GM10847 (cell line): ENCODE results near the gene FMNL2.

ENCODE experiments used
- POLR2A ChIP-seq: IDR thresholded peaks from 2 replicates; pipeline ENCODE4 v1.6.1; 2011; ENCODE audit not compliant: insufficient read length; ENCODE audit errors: extremely low read depth

FMNL2 gene

DNA sequence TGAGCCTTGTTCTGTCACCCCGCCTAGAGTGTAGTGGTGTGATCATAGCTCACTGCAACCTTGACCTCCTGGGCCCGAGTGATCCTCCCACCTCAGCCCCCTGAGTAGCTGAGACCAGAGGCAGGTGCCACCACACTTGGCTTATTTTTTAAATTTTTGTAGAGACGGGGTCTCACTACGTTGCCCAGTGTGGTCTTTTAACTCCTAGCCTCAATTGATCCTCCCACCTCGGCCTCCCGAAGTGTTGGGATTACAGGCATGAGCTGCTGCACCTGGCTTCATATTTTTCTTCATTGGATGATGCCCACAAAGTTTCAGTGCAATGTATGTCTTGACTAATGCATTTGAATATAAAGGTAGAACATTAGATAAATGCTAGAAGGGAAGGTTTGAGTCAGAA lies 120.8 kb downstream of the FMNL2 start:
- no peak for TF ChIP-seq POLR2A

DNA sequence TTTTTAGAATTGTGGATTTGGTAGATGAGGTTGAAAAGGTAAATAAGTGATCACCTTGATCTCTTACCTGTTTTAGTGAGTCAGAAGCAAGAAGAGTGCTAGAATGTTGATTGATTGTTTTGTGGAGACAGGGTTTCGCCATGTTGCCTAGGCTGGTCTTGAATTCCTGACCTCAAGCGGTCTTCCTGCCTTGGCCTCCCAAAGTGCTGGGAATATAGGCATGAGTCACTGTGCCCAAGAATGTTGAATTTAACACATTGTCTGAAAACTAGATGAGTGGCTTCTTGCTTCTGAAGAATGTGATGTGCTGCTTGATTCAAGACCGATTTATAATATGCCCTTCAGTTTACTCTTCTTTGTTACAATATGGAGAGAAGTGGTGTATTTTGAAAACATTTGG lies 121.3 kb downstream of the FMNL2 start:
- TF ChIP-seq POLR2A = no peak

DNA sequence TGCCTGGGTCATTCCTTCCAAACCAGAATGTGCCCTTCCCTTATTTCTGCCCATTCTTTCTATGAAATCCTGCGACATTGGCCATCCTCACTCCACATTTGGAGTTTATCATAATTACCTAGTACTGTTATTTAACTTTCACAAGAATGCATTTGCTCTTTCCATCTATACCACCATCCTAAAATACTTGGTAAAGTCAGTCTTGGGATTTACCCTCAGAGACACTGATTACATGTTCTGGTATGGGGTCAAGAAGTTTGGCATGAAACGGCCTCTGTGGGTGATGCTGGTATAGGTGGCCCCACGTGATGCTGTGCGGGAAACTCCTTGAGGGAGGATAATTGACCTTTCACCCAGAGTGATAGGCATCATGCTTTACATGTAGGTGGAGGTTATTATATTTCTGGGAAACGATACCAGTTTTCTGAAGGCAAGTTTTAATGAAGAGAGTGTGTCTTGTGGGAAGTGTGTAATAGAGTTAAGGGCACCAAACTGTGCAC lies 123.5 kb downstream of the FMNL2 start:
- TF ChIP-seq POLR2A = no peak

DNA sequence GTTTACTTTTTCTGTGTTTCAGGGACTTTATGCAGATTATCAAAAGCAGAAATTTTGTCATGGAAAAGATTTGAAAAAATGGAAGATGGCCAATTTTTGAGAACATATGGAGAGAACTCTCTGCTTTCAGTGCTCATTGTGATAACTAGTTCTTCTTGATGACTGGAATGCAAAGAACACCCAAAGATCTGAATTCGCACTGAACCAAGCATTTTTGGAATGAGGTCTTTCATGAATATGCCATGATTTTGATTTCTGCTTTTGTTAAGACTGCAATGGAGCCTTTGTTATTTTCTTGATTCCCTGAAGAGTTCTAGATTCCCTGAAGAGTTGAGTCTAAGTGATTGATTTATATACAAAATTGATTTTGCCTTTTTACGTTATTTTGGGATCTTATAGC lies 124.1 kb downstream of the FMNL2 start:
- no peak for TF ChIP-seq POLR2A

DNA sequence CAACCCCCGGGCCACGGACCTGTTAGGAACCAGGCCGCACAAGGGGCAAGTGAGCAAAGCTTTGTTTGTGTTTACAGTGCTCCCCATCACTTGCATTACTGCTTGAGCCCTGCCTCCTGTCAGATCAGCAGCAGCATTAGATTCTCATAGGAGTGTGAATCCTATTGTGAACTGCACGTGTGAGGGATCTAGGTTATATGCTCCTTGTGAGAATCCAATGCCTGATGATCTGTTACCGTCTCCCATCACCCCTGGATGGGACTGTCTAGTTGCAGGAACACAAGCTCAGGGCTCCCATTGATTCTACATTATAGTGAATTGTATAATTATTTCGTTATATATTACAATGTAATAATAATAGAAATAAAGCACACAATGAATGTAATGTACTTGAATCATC lies 125.6 kb downstream of the FMNL2 start:
- TF ChIP-seq POLR2A = no peak

DNA sequence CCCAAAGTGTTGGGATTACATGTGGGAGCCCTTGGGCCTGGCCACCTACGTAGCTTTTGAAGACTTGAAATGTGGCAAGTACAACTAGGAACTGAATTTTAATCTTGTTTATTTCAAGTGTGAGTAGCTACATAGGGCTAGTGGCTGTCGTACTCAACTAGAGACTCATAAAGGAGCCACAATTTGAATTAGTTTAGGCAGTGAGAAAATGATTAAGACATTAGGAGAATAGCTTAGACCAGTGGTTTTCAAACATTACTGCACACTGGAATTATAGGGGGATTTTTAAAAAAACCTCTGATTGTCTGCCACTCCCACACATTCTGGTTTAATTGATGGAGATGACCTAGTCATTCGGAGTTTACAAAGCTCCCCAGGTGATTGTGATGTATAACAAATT lies 127.1 kb downstream of the FMNL2 start:
- TF ChIP-seq POLR2A = no peak

DNA sequence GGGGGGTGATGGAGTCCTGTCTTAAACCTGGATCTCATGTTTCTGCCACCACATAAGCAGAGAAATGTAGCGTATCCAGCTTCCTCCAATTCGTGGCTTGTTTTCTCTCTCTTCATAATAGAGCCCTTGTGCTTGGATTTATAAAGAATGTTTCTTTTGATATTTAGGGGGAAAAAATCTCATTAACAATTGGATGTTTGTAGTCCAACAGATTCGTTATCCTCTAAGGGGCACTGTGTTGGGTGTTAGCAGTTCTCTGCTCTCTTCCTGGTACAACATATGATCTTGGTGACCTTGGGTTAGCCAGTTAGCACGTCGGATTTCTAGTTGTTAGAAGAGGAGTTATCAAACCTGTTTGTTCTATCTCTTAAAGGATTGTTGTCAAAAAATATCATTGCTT lies 127.8 kb downstream of the FMNL2 start:
- no peak for TF ChIP-seq POLR2A

DNA sequence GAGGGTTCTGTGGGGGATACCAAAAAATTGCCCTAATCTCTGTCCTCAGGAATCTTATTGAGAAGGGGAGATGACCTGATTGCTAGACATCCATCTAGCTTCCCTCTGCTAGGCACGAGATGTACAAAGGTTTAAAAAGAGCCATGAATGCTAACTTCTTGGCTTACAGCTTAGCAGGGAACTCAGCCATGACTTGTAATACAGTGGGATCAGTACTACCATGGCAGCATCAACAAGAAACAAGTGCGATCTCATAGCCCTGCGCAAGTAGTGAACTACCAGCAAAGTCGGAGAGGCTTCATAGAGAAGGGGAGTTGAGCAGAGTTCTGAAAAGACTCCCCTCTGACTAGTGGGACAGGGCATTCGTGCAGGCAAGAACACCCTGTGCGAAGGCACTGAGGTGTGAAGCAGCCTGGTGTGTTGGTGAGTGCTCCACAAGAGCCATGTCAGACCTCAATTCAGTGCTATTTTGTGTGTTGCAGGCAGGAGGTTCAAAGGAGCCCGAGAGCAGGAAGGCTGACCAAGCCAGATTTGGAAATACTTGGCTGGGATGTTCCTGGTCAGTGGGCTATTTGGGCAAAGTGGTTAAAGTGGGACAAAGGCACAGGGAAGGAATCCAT lies 130.0 kb downstream of the FMNL2 start:
- no peak for TF ChIP-seq POLR2A

DNA sequence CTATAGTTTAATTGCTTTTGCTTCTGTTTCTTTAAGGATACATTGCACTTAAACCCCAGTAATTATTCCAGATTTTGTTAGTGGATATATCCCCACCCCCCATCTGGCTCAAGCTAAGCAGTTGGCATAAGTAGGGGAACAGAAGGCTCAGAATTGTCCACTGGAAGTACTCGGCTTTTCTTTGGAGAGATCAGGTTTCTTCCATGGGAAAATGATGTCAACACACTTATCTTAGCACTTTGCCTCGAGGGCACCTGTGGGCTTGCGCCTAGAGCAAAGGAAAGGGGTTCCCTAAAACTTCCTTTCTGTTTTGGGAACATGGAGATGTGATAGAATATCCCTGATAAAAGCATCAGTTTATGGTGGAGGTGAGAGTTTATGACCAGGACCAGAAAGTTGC lies 130.6 kb downstream of the FMNL2 start:
- TF ChIP-seq POLR2A = no peak

DNA sequence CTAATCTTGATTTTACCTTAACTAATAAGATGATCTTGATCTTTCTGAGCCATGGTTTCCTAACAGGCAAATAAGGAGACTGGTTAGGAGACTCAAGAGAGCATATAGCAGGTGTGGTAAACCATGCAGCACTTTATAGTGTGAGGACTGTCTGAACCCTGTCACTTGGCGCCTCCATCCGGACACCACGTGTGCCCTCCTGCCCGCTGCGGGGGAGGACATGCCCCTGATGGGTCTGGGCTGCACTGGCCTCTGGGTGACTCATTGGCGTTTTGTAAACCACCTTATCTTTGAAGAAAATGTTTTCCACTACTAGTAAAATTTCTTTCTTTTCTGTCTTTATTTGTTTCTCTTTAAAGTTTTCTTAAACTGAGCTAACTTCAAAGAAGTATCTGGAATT lies 131.1 kb downstream of the FMNL2 start:
- no peak for TF ChIP-seq POLR2A

DNA sequence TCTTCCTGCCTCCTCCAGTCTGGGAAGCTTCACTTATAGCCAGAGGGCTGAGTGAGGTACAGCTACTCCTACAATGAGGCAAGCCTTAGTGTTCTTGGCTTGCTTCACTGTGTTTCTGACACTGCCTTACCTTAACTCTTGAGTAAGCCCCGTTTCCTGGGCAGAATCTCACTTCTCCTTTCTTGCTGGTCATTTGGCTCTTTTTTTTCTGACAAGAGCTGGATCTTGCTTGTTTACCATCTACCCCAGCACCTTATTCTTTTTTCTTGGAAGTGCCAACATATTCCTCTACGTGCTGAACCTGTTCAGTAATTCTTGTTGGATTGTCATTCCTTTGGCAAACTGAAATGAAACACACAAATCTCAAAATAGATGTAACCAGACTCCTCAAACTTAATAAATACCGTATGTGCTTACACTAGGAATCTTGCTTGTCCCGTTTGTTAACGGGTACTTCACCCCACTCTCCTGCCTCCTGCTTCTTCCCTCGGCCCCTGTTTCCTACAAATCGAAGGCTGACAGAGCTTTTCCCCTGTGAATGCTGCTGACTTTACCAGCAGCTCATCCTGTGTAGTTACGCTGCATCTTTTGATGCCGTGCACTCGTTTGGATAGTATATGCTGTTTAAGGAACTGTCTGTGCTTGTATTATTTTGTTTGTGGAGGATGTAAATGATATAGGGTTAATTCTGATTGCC lies 132.2 kb downstream of the FMNL2 start:
- TF ChIP-seq POLR2A = no peak

DNA sequence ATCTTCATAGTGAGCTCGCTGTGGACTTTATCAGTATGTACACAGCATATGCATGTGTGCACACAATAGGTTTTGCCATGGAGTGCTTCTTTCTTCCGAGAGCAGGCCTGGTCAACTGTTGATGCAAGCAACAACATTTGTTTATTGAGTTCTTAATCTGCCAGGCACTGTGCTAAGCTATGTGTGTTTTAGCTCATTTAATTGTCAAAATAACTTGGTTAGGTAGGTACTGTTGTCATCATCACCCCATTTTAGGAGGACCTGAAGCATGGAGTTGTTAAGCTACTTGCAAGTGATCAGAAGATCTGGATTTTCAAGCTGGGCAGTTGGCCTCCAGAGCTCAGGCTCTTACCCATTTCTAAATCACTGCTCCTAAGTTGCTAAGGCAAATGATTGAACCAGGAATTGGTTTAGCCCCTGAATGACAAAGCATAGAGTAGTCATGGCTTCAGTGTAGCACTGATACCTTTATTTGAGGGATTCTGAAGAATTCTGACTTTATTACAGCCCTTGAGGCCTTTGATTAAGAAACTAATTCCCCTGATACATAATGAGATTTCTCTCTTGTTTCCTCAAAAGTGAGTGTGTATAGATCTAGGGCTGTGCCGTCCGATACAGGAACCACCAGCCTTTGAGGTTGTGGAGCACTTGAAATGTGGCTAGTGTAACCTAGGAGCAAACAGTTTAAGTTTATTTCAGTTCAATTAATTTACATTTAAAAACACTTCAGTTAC lies 132.9 kb downstream of the FMNL2 start:
- TF ChIP-seq POLR2A = no peak

DNA sequence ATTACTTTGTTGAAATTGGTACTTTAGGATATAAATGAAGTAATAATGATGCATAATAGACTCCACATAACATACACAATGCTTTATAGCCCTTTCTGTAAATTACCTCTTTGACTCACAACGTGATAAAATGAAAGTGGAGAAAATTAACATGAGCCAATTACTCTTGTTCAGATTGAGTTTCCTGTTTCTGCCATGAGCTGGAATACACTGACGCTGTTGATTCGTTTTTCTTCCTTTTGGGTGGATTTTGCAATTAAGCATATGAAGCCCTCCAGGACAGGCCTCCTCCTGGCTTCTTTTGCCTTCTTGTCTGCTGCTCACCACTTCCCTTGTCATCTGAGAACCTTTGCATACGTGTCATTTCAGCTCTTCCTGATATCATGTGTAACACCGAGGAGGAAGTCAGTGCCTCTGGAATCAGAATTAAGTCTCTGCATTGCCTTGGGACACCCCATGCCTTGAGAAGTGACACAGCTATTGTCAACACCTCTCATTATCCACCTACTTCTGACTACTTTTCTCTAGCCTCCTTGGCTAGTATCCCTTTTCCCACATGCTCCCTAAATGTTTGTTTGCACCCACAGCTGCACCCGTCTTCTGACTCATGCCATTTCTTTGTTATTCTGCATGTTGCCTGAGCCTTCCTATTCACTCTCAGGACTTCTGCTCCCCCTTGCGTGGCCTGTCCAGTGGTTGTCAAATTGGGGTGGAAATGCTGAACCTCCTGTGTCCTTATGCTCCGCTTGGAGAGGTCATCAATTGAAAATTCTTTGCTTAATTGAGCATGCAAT lies 134.1 kb downstream of the FMNL2 start:
- no peak for TF ChIP-seq POLR2A

DNA sequence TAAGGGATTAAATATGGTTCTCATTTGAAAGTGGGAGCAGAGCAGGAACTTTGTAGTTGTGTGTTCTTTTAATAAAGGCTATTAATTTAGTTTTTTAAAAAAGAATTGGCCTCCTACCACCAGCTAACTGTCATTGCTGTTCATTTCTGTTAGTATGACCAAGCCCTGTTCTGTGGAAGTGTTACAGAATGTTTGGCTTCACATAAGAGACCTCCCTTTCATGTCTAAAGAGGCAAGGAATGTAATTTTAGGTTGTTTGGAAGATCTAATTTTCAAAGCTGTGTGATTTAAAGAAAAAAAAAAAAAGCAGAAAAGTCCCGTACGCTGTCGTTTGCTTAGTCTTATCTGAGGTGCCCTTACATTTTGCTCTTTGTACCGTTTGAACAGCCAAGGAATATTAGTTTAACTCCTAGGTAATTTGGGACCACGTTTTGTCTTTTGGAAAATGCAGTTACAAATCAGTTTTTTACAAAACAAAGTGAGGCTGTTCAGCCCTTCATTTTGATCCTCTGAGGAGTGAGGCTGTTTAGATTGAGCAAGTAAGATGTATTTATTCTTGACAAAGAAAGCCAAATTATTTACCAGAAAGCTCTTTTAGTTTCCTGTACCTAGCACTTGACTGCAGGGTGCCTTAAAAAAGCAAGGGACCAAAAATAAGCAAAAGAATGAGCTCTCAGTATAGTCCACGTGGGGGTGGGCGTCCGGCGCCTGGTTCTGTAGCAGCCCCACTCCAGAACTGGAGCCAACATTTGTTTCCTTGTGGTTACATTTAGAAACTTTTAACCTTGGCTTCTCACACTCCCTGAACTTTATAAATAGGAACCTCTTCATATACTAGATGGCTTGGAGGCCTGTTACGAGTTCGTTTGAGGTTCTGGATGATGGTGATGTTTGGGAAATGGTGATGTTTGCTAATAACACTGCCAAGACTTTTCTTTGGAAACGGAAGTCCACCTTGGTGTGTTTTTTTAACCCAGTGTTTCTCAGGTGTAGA lies 136.2 kb downstream of the FMNL2 start:
- no peak for TF ChIP-seq POLR2A
